RWPE2 (cell line): ENCODE results near the gene NACC1.
A peak's percentile ranks its signal among the peaks of the same experiment; 100 is the strongest.

Source experiments
- ATAC-seq: fragments of 200-7000 bp; cut with Tn5 transposase; 3 replicates; pipeline ENCODE4 v1.9.1; 2021; ENCODE audit warnings: low read depth
- DNase-seq: peaks from one replicate; pipeline ENCODE4 v3.0.0-alpha.2; 2020; ENCODE audit warnings: low spot score
- H3K27ac ChIP-seq: fragments of 450-650 bp; 2 replicates; pipeline ENCODE4 v1.5.1; 2017; ENCODE audit warnings: mild to moderate bottlenecking; ENCODE audit not compliant: poor library complexity, severe bottlenecking
- H3K27me3 ChIP-seq: fragments of 250-450 bp; sonication (Bioruptor Pico); 2 replicates; pipeline ENCODE4 v1.5.1; 2021; ENCODE audit warnings: mild to moderate bottlenecking, moderate library complexity; ENCODE audit not compliant: insufficient read depth, poor library complexity, severe bottlenecking
- H3K36me3 ChIP-seq: fragments of 250-450 bp; sonication (Bioruptor Pico); 2 replicates; pipeline ENCODE4 v1.5.1; 2020; ENCODE audit warnings: low read depth, mild to moderate bottlenecking, moderate library complexity
- H3K4me1 ChIP-seq: fragments of 250-450 bp; sonication (Bioruptor Pico); 2 replicates; pipeline ENCODE4 v1.5.1; 2021; ENCODE audit warnings: mild to moderate bottlenecking, moderate library complexity; ENCODE audit not compliant: insufficient read depth, poor library complexity, severe bottlenecking
- H3K4me3 ChIP-seq: fragments of 250-450 bp; sonication (Bioruptor Pico); 2 replicates; pipeline ENCODE4 v1.5.1; 2021; ENCODE audit warnings: mild to moderate bottlenecking, moderate library complexity; ENCODE audit not compliant: severe bottlenecking
- H3K9me3 ChIP-seq: fragments of 250-450 bp; sonication (Bioruptor Pico); 2 replicates; pipeline ENCODE4 v1.5.1; 2021; ENCODE audit warnings: mild to moderate bottlenecking, moderate library complexity; ENCODE audit not compliant: severe bottlenecking
- TF ChIP-seq, protein P1 (sequence below): fragments of 450-650 bp; IDR thresholded peaks from one replicate; pipeline ENCODE4 v1.5.1; 2017; ENCODE audit warnings: mild to moderate bottlenecking, moderate library complexity; ENCODE audit not compliant: poor library complexity, severe bottlenecking

NACC1 gene

DNA sequence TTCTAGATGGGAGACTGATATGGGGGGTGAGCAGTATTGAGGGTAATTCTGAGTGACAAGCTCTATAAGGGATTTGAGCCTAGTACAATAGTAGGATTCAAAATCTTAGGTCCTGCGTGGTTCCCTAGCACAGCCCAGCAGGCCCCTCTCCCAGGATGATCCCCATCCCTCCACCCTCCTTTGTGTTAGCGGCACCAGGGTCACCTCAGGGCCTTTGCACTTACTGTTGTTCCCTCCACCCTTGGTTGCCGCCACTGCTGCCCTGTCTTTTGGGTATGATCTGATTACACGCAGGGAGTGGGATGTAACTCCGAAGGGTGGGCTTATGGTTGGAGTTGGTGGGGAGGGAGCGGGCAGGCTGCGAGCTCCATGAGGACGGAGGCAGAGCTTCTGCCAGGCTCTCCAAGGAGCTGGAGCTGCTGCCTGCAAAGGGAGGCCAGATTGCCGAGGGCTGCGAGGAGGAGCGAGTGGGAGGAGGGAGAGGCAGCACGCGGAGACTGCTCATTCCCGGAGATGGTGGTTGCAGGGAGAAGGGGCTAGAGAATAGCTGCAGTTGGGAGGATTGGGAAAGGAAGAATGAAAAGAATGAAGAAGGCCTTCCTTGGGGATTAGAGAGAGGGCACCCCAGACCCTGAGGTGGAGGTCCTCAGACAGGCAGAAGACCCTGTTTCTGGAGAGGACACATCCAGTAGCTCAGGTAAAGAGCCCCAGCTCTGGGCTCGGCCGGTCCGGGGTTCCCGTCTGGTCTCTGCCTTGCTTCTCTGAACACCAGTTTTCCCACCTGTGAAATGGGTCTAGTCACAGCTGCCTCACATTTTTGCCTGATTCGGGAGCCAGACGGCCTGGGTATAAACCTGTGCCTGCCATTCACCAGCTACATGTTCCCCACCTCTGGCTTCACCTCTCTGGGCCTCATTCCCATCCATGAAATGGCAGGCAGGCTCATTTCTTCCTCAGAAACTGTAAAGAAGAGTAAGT is 5.2 kb downstream of the NACC1 start:
- Histone ChIP-seq H3K9me3 (no peaks in the 10 kb centered on the region), H3K36me3 (peaks cover 50% of the 10 kb centered on the region), H3K27ac (no peak overlapping the region), H3K4me3 (no peak overlapping the region), H3K27me3 (no peaks in the 10 kb centered on the region), H3K4me1 (peaks cover 5% of the 10 kb centered on the region)
- DNase-seq (no peak), ATAC-seq (no peak)
- TF ChIP-seq, protein P1, sequence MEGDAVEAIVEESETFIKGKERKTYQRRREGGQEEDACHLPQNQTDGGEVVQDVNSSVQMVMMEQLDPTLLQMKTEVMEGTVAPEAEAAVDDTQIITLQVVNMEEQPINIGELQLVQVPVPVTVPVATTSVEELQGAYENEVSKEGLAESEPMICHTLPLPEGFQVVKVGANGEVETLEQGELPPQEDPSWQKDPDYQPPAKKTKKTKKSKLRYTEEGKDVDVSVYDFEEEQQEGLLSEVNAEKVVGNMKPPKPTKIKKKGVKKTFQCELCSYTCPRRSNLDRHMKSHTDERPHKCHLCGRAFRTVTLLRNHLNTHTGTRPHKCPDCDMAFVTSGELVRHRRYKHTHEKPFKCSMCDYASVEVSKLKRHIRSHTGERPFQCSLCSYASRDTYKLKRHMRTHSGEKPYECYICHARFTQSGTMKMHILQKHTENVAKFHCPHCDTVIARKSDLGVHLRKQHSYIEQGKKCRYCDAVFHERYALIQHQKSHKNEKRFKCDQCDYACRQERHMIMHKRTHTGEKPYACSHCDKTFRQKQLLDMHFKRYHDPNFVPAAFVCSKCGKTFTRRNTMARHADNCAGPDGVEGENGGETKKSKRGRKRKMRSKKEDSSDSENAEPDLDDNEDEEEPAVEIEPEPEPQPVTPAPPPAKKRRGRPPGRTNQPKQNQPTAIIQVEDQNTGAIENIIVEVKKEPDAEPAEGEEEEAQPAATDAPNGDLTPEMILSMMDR: no peak

DNA sequence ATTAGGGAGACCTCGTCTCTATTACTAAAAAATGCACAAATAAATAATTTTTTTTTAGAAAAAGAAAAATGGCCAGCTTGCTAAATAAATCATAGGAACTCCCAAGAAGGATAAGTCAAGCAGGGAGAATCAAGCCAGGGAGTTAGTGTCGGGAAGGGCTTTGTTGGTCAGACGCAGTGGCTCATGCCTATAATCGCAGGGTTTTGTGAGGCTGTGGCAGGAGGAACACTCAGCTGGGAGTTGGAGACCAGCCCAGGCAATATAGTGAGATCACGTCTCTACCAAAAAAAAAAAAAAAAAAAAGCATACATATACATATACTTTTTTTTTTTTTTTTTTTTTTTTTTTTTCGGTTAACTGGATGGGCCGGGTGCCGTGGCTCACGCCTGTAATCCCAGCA is 9.0 kb downstream of the NACC1 start:
- H3K4me3 ChIP-seq: no peak overlapping the region
- H3K27me3 ChIP-seq: no peaks in the 10 kb centered on the region
- H3K9me3 ChIP-seq: no peaks in the 10 kb centered on the region
- H3K36me3 ChIP-seq: peaks cover 46% of the 10 kb centered on the region
- H3K4me1 ChIP-seq: no peaks in the 10 kb centered on the region
- TF ChIP-seq, protein P1: no peak
- DNase-seq: no peak
- ATAC-seq: no peak
- no peak overlapping the region for H3K27ac ChIP-seq

DNA sequence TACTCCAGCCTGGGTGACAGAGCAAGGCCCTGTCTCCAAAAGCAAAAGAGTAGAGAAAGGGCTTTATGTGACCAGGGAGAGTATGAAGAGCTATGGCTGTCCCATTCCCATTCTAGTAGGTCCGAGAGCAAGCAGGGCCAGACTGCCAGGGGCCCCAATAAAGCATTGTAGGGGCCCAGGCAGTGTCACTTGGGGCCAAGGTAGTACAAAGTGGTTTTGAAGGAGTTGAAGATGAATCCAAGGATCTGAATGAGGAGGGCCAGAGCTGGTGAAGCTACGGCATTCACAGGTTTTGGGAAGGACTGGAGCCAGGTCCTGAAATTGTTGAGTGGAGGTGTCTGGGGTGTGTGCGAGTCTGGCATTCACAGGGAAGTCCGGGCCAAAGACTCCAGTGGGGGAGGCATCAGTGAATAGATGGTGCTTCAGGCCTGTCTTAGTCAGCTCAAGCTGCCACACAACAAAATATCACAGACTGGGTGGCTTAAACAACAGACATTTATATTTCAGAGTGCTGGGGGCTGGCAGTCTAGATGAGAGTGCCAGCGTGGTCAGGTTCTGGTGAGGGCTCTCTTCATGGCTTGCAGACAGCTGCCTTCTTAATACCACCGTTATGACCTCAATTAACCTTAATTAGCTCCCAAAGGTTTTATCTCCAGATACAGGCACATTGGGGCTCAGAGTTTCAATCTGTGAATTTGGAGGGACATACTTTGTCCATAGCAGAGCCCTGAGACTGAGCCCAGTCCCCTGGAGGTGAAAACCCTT is 9.9 kb downstream of the NACC1 start:
- Histone ChIP-seq H3K27me3 (no peaks in the 10 kb centered on the region), H3K36me3 (peaks cover 45% of the 10 kb centered on the region), H3K4me3 (no peak overlapping the region), H3K27ac (no peak overlapping the region), H3K4me1 (no peaks in the 10 kb centered on the region), H3K9me3 (no peaks in the 10 kb centered on the region)
- DNase-seq (no peak), ATAC-seq (peak; percentile 15; the same call in 1 of the 3 replicates)
- TF ChIP-seq, protein P1: no peak

DNA sequence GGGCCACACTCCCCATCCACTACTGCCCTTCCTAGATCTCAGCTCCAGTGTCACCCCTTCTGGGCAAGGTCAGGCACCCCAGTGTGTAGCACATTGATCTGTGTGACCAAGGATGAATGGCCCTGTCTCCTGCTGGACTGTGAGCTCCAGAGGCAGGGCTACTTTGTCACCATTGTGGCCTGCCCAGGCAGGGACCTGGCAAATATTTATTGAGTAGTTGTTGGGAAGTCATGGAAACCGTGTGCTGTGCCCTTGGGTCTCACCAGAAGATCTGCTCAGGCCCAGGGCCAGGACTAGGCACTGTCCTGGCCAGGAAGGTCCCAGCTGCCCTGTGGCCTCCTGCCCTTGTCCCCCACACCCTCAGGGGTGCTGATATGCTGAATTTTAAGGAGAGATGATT is 10.5 kb downstream of the NACC1 start:
- no peaks in the 10 kb centered on the region for H3K27me3 ChIP-seq
- DNase-seq: no peak
- H3K4me3 ChIP-seq: no peak overlapping the region
- TF ChIP-seq, protein P1: no peak
- no peak; the same call in 2 of the 3 replicates for ATAC-seq
- H3K9me3 ChIP-seq: no peaks in the 10 kb centered on the region
- H3K27ac ChIP-seq: no peak overlapping the region
- no peaks in the 10 kb centered on the region for H3K4me1 ChIP-seq
- H3K36me3 ChIP-seq: peaks cover 40% of the 10 kb centered on the region
